ENCODE measurements around the gene DAAM2. TPM values are rescaled to one million over a fixed set of nuclear protein-coding genes. Genes with fewer than 3 reads are reported as not detected.

The DAAM2 gene
- polyA plus RNA-seq, 2 of the 4 experiments (the other 2 are of a cell fraction): not detected

DNA sequence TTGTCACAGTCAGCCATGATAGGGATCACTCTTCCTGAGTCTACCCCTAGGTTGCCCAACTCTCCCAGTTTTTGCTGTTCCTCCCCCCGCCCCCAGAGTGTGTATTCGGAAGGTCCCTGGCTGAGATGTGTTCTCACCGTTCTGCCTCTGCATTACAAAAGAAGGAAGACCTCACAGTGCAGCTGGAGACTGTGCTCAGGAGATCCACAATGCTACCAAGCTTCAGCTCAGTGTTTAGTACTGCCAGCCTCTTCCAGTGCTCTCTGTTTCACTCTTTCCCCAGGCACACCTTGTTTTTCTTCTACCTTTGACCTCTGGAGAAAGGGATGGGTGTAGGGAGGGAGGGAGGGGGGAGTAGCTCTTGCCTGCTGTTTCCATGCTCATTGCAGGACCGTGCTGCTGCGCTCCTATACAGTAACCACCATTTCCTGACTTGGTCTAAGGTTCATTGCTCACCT is 155.5 kb downstream of the DAAM2 start:
- no peak for ATAC-seq
- CTCF ChIA-PET: interaction anchor here (1.7 kb wide), 1 partner anchor 8 kb away, joined by 4 read pairs; no protein-coding TSS in a partner anchor

DNA sequence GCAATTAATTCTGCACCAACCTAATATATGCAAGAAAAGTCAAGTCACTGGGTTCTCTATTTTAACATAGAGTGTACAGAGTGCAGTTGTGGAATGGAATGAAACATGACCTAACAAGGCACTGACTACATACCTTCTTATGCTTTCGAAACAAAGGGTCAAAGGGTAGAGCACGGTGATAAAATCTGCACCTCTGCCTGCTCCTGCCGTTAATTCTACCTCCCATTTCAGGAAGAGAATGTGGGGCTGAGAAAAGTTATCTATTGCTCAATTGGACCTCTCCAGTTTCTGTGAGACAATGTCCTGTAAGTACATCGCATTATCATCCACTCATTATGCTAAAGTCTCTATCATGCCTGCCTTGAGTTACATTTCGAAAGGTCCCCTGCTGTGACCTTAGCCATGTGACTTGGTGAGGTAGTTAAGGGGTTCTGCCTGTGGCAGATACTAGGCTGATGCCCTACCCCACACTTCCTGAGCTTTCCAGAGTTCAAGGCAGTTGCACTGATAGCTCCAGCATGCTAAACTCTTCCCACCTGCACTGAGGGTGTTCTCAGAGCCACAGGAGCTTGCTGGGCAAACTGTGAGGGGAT is 156.1 kb downstream of the DAAM2 start:
- no peak overlapping the region for H3K4me2 ChIP-seq
- H3K27ac ChIP-seq: no peak overlapping the region
- H3K4me3 ChIP-seq: no peak overlapping the region
- 2% methylated on average over 5 of the region's 5 CpGs for WGBS (ENCODE audit: missing lambda C conversion rate)
- DNase-seq (ENCODE audit: low read depth in 1 of 2, low spot score in 1 of 2) (no peak), FAIRE-seq (no peak), ATAC-seq (no peak)
- ChIA-PET CTCF (no interaction called here), POLR2A (no interaction called here)
- no peaks in the 10 kb centered on the region for H3K9me3 ChIP-seq
- no peaks in the 10 kb centered on the region for H3K4me1 ChIP-seq
- no peak for TF ChIP-seq TP53 (CRISPR knock-in tag; IDR thresholded peaks at IDR 0.05)
- no peak for TF ChIP-seq NPAS2 (CRISPR knock-in tag; IDR thresholded peaks at IDR 0.05; ENCODE audit: borderline replicate concordance)
- no peak for TF ChIP-seq GATA3 (IDR thresholded peaks at IDR 0.05; ENCODE audit: borderline replicate concordance)
- TF ChIP-seq BHLHE40 (IDR thresholded peaks at IDR 0.05; ENCODE audit: low read depth, low read length): no peak
- no peak for TF ChIP-seq FOSB (CRISPR knock-in tag; IDR thresholded peaks at IDR 0.05)
- TF ChIP-seq NFE2L2 (conservative IDR thresholded peaks at IDR 0.05; ENCODE audit: low read length): no peak
- TF ChIP-seq RAD21 (conservative IDR thresholded peaks at IDR 0.05 in 1 of 2, IDR thresholded peaks at IDR 0.05 in 1 of 2): no peak
- no peak for TF ChIP-seq KDM1A (IDR thresholded peaks at IDR 0.05; ENCODE audit: low read depth)
- TF ChIP-seq PHF8 (IDR thresholded peaks at IDR 0.05; ENCODE audit: borderline replicate concordance, low read depth): no peak
- no peak for TF ChIP-seq HOXA7 (CRISPR knock-in tag; IDR thresholded peaks at IDR 0.05)
- TF ChIP-seq ZNF302 (CRISPR knock-in tag; IDR thresholded peaks at IDR 0.05): no peak
- TF ChIP-seq BCL3 (IDR thresholded peaks at IDR 0.05): no peak
- TF ChIP-seq, protein P1, sequence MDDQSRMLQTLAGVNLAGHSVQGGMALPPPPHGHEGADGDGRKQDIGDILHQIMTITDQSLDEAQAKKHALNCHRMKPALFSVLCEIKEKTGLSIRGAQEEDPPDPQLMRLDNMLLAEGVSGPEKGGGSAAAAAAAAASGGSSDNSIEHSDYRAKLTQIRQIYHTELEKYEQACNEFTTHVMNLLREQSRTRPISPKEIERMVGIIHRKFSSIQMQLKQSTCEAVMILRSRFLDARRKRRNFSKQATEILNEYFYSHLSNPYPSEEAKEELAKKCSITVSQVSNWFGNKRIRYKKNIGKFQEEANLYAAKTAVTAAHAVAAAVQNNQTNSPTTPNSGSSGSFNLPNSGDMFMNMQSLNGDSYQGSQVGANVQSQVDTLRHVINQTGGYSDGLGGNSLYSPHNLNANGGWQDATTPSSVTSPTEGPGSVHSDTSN (IDR thresholded peaks at IDR 0.05): no peak

More for the DNA sequence above, 155.5 kb downstream of the DAAM2 start:
- no peak overlapping the region for H3K4me3 ChIP-seq
- H3K27ac ChIP-seq: no peak overlapping the region
- no peak for TF ChIP-seq ZNF302 (CRISPR knock-in tag; IDR thresholded peaks at IDR 0.05)
- TF ChIP-seq CBX2 (IDR thresholded peaks at IDR 0.05; ENCODE audit: borderline replicate concordance, low read depth): no peak
- TF ChIP-seq, protein P2, sequence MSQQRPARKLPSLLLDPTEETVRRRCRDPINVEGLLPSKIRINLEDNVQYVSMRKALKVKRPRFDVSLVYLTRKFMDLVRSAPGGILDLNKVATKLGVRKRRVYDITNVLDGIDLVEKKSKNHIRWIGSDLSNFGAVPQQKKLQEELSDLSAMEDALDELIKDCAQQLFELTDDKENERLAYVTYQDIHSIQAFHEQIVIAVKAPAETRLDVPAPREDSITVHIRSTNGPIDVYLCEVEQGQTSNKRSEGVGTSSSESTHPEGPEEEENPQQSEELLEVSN (IDR thresholded peaks at IDR 0.05; ENCODE audit: borderline replicate concordance, low read depth): no peak
- TF ChIP-seq HOXB13 (CRISPR knock-in tag; IDR thresholded peaks at IDR 0.05; ENCODE audit: low read depth): no peak
- TF ChIP-seq HOXA7 (CRISPR knock-in tag; IDR thresholded peaks at IDR 0.05): no peak
- no peak for TF ChIP-seq GATA3 (IDR thresholded peaks at IDR 0.05; ENCODE audit: borderline replicate concordance)
- TF ChIP-seq SREBF2 (IDR thresholded peaks at IDR 0.05): no peak
- no peak for TF ChIP-seq EHMT2 (IDR thresholded peaks at IDR 0.05; ENCODE audit: low read depth)
- TF ChIP-seq EP300 (IDR thresholded peaks at IDR 0.05): no peak
- TF ChIP-seq NFE2L2 (conservative IDR thresholded peaks at IDR 0.05; ENCODE audit: low read length): no peak
- TF ChIP-seq FOXS1 (CRISPR knock-in tag; IDR thresholded peaks at IDR 0.05): no peak
- TF ChIP-seq, protein P3, sequence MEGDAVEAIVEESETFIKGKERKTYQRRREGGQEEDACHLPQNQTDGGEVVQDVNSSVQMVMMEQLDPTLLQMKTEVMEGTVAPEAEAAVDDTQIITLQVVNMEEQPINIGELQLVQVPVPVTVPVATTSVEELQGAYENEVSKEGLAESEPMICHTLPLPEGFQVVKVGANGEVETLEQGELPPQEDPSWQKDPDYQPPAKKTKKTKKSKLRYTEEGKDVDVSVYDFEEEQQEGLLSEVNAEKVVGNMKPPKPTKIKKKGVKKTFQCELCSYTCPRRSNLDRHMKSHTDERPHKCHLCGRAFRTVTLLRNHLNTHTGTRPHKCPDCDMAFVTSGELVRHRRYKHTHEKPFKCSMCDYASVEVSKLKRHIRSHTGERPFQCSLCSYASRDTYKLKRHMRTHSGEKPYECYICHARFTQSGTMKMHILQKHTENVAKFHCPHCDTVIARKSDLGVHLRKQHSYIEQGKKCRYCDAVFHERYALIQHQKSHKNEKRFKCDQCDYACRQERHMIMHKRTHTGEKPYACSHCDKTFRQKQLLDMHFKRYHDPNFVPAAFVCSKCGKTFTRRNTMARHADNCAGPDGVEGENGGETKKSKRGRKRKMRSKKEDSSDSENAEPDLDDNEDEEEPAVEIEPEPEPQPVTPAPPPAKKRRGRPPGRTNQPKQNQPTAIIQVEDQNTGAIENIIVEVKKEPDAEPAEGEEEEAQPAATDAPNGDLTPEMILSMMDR (IDR thresholded peaks at IDR 0.05): no peak
- TF ChIP-seq, protein P4, sequence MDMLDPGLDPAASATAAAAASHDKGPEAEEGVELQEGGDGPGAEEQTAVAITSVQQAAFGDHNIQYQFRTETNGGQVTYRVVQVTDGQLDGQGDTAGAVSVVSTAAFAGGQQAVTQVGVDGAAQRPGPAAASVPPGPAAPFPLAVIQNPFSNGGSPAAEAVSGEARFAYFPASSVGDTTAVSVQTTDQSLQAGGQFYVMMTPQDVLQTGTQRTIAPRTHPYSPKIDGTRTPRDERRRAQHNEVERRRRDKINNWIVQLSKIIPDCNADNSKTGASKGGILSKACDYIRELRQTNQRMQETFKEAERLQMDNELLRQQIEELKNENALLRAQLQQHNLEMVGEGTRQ (IDR thresholded peaks at IDR 0.05): no peak
- no peak for TF ChIP-seq HMGXB4 (CRISPR knock-in tag; IDR thresholded peaks at IDR 0.05; ENCODE audit: borderline replicate concordance)
- TF ChIP-seq MYC (IDR thresholded peaks at IDR 0.05; ENCODE audit: borderline replicate concordance, low read length): no peak
- no peak for TF ChIP-seq CBX8 (IDR thresholded peaks at IDR 0.05)
- TF ChIP-seq PHF8 (IDR thresholded peaks at IDR 0.05; ENCODE audit: borderline replicate concordance, low read depth): no peak
- TF ChIP-seq KDM5A (IDR thresholded peaks at IDR 0.05): no peak
- no peak for TF ChIP-seq JUN (IDR thresholded peaks at IDR 0.05)
- no peak for TF ChIP-seq BHLHE40 (IDR thresholded peaks at IDR 0.05; ENCODE audit: low read depth, low read length)
- POLR2A ChIA-PET: no interaction called here
- DNase-seq (ENCODE audit: low read depth in 1 of 2, low spot score in 1 of 2) (no peak), FAIRE-seq (no peak)
- 13% methylated on average over 5 of the region's 5 CpGs for WGBS (ENCODE audit: missing lambda C conversion rate)
- H3K4me2 ChIP-seq: no peak overlapping the region
- H3K4me1 ChIP-seq: no peaks in the 10 kb centered on the region
- no peaks in the 10 kb centered on the region for H3K9me3 ChIP-seq
